Coronary artery (tissue), 2 donors: ENCODE data around the gene SLC25A39.
"Not testable (repeated sequence)": the region's sequence is repeated elsewhere in the genome, so short reads cannot be mapped to it uniquely, and the experiment has no call there.

Experiments used
- DNase-seq: peaks from one replicate; pipeline ENCODE4 v3.0.0-alpha.2; 2017; ENCODE audit warnings: low spot score
- H3K27ac ChIP-seq, 2 donors: fragments of 200-600 bp; sonication (generic); one replicate each; pipeline ENCODE4 v1.5.1; 2016 to 2019
- H3K4me3 ChIP-seq: fragments of 200-600 bp; sonication (generic); 2 replicates; pipeline ENCODE4 v1.5.1; 2016; ENCODE audit warnings: mild to moderate bottlenecking, moderate library complexity
- CTCF ChIP-seq: fragments of 200-600 bp; sonication (generic); IDR thresholded peaks from one replicate; pipeline ENCODE4 v1.5.1; 2019; ENCODE audit warnings: antibody characterized with exemption

The SLC25A39 gene

GRCh38 chr17:44348234-44348987, 23.8 kb upstream of the SLC25A39 start:
- no peak for DNase-seq
- TF ChIP-seq CTCF, result no peak
- no peak overlapping the region for H3K27ac ChIP-seq

GRCh38 chr17:44347206-44348055, 22.8 kb upstream of the SLC25A39 start:
- H3K4me3 ChIP-seq, DNase-seq, H3K27ac ChIP-seq: not testable (repeated sequence)

More at GRCh38 chr17:44348234-44348987, 23.8 kb upstream of the SLC25A39 start:
- H3K4me3 ChIP-seq, result no peak overlapping the region

GRCh38 chr17:44346064-44346844, 21.6 kb upstream of the SLC25A39 start:
- peak overlapping the region; percentile 86 for H3K4me3 ChIP-seq
- TF ChIP-seq CTCF, result no peak
- DNase-seq, result no peak
- peak overlapping the region in 1 of 2 donors; percentile 90 for H3K27ac ChIP-seq

- DNase-seq, result no peak
- H3K4me3 ChIP-seq, result peak overlapping the region; percentile 86
- TF ChIP-seq CTCF, result no peak
- peak overlapping the region; percentile 74 to 90 for H3K27ac ChIP-seq
These were observed 20.9 kb upstream of the SLC25A39 start for GRCh38 chr17:44345454-44346026.

- Histone ChIP-seq H3K27ac (peak within 1 kb of the TSS; percentile 74 to 90), H3K4me3 (peak within 1 kb of the TSS; percentile 86)
- TF ChIP-seq CTCF, result no peak
- peak; percentile 96 for DNase-seq
These were observed 20.4 kb upstream of the SLC25A39 start, which contains the start of gene GRN for GRCh38 chr17:44344939-44345453. Gene GRN, plus strand, starts transcription at chr17:44345302. Its CDS starts 3,863 bp downstream, at chr17:44349165.

- DNase-seq, result no peak
- no peak overlapping the region for H3K4me3 ChIP-seq
- TF ChIP-seq CTCF, result no peak
- H3K27ac ChIP-seq, result no peak overlapping the region
These were observed 19.0 kb upstream of the SLC25A39 start for GRCh38 chr17:44343510-44344209.

- not testable (repeated sequence) for DNase-seq, H3K27ac ChIP-seq
These were observed 15.9 kb upstream of the SLC25A39 start for GRCh38 chr17:44340553-44340952.

More at GRCh38 chr17:44340553-44340952, 15.9 kb upstream of the SLC25A39 start:
- not testable (repeated sequence) for H3K4me3 ChIP-seq
